GM10266 (cell line): ENCODE measurements around the gene DPP7.

Source experiments
- DNase-seq: peaks from one replicate; pipeline ENCODE4 v3.0.0; 2012; ENCODE audit errors: extremely low spot score
- TF ChIP-seq, protein P1 (sequence below): IDR thresholded peaks from 2 replicates; pipeline ENCODE4 v1.5.1; 2012; ENCODE audit warnings: mild to moderate bottlenecking, low read depth; ENCODE audit not compliant: control insufficient read depth, insufficient read depth; ENCODE audit errors: missing control alignments

Gene DPP7

DNA sequence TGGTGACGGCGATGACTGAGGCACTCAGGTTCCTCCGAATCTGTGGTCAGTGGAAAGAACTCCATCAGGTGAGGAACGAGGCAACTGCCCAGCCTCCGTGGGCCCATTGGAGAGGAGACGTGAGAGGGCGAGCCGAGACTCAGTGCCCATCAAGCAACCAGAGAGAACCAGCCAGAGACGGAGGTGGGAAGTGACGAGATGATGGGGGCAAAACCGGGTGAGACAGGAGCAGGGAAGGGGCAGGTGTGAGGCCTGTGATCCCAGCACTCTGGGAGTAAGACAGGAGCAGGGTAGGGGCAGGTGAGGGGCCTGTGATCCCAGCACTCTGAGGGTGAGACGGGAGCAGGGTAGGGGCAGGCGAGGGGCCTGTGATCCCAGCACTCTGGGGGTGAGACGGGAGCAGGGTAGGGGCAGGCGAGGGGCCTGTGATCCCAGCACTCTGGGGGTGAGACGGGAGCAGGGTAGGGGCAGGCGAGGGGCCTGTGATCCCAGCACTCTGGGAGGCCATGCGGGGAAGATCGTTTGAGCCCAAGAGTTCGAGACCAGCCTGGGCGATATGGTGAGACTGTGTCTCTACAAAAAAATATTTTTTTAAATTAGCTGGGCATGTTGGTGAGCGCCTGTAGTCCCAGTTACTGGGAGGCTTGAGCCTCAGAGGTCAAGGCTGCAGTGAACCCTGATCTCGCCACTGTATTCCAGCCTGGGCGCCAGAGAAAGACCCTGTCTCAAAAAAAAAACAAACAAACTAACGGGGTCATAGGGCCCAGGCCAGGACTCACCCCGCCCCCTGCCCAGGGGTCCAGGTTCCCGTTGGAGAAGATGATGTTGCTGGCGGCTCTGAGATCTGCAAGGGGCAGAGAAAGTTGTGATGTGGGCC lies 3.4 kb downstream of the DPP7 start:
- TF ChIP-seq, protein P1, sequence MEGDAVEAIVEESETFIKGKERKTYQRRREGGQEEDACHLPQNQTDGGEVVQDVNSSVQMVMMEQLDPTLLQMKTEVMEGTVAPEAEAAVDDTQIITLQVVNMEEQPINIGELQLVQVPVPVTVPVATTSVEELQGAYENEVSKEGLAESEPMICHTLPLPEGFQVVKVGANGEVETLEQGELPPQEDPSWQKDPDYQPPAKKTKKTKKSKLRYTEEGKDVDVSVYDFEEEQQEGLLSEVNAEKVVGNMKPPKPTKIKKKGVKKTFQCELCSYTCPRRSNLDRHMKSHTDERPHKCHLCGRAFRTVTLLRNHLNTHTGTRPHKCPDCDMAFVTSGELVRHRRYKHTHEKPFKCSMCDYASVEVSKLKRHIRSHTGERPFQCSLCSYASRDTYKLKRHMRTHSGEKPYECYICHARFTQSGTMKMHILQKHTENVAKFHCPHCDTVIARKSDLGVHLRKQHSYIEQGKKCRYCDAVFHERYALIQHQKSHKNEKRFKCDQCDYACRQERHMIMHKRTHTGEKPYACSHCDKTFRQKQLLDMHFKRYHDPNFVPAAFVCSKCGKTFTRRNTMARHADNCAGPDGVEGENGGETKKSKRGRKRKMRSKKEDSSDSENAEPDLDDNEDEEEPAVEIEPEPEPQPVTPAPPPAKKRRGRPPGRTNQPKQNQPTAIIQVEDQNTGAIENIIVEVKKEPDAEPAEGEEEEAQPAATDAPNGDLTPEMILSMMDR: no peak
- DNase-seq: no peak

DNA sequence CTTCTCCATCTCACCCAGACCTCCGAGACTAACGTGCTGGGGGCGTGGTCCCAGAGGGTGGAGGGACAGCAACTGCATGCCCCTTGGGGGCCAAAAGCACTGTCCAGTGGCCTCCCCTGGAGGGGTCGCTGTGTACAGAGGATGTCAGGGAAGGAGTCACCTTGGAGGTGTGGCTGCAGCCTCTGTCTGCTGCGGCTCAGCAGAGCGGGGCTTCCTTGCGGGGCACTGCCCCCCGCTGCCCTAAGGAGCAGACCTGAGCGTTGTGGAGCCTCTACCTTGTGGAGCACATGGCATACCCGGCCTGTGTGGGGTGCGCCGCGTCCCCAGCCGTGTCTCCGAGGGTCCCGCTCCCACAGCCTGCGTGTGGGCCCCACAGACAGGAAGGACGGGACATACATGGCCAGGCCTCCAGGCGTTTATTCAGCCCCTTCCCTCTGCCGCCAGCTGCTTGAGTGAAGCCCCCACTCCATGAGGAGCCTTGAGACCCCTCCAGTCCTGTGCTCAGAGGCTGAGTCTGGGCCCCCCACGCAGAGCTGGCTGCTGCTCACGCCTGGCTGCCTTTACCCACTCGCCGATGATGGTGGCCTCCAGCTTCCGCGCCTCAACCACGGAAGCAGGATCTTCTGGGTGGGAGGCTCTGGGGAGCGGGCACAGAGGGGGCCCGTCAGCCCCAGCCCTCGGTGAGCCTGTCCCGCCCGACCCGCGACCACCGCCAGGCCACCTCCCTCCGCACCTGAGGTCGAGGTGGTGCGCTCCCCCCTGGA lies 4.2 kb downstream of the DPP7 start:
- DNase-seq: no peak
- TF ChIP-seq, protein P1: no peak

DNA sequence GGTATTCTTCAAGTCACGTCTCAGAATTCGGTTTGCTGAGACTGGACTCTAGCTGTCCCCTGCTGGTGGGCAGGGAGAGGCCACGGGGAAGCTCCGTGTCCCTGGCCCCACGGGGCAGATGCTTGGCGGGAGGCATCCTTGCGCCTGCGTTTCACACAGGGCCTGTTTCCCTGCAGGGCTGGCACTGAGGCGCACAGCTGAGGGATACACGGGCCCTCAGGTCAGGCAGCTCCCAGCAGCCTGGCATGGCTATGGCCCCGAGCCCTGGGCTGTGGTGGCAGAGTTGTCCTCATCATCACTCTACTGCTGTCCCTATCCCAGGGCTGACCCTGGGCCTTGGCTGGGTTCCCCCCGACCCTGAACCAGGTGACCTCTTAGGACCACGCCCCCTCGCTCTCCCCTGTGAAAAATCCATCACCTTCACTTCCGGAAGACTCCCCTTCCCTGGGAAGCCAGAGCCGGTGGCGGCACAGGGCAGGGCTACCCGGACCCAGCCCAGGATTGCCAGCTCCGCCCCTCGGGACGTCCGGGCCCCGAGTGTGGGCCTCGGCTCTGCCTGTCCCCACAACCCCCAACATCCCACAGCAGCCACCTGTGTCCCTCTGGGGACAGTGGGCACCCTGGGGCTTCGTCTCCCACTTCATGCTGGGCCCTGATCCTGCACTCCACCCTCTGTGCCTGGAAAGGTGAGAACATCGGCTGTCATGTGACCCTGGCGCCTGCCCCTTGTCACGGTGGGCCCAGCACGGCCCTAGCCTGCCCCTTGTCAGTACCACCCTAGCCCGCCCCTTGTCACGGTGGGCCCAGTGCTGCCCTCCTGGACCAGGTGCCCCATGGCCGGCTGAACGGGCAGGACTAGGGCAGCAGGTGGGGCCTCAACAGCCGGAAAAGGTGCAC lies 5.0 kb downstream of the DPP7 start:
- TF ChIP-seq, protein P1: no peak
- no peak for DNase-seq

DNA sequence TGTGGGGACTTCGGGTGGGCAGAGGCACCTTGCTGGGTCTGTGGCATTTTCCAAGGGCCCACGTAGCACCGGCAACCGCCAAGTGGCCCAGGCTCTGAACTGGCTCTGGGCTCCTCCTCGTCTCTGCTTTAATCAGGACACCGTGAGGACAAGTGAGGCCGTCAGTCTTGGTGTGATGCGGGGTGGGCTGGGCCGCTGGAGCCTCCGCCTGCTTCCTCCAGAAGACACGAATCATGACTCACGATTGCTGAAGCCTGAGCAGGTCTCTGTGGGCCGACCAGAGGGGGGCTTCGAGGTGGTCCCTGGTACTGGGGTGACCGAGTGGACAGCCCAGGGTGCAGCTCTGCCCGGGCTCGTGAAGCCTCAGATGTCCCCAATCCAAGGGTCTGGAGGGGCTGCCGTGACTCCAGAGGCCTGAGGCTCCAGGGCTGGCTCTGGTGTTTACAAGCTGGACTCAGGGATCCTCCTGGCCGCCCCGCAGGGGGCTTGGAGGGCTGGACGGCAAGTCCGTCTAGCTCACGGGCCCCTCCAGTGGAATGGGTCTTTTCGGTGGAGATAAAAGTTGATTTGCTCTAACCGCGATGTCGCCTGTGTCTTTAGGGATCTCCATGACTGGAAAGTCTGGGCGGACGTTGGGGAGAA lies 5.8 kb downstream of the DPP7 start:
- TF ChIP-seq, protein P1: no peak
- no peak for DNase-seq

DNA sequence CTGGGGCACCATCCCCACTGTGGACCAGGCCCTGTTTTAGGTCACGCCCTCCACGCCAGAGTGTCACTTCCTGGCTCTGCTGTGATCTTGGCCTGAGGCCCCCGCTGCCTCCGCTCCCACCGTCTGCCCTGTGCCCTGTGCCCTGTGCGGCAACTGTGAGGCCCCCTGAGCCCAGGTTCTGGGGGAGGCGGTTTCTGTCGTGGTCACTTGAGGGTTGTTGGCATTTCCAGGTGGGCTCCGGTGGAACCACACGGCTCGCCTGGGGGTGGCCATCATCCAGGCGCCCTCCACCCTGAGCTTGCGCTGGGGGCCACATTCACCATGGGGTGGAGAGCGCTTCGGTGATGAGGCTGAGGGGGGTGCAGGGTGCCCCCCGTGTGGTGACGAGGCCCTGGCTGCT lies 6.6 kb downstream of the DPP7 start:
- TF ChIP-seq, protein P1: no peak

DNA sequence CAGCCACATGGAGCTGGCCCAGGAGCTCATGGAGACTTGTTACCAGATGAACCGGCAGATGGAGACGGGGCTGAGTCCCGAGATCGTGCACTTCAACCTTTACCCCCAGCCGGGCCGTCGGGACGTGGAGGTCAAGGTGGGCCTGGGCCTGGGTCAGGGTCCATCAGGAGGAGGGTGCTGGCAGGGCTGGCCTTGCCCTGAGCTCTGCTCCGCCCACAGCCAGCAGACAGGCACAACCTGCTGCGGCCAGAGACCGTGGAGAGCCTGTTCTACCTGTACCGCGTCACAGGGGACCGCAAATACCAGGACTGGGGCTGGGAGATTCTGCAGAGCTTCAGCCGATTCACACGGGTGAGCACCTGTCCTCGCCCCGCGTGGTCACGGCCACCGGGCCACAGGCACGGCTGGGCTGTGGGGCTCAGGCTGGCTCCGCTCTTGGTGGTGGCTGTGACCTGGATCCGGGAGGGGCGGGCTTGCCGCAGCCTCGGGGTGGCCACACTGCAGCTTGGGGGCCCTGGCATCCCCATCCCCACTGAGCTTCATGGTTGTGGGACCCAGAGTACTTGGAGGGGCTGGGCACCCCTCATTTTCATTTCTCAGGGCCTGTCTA lies 7.1 kb downstream of the DPP7 start:
- TF ChIP-seq, protein P1: no peak
- no peak for DNase-seq

More for the DNA sequence above, 6.6 kb downstream of the DPP7 start:
- DNase-seq: no peak
